EH (cell line): ENCODE data around the gene MOSMO.
"Not testable (repeated sequence)": the region's sequence is repeated elsewhere in the genome, so short reads cannot be mapped to it uniquely, and the experiment has no call there.

ENCODE experiments used
- DNase-seq: peaks from one replicate; pipeline ENCODE4 v3.0.0-alpha.2; 2015; ENCODE audit warnings: low read depth

Gene MOSMO

GRCh38 chr16:22093331-22093730, 85.4 kb downstream of the MOSMO start:
- no peak for DNase-seq

DNA sequence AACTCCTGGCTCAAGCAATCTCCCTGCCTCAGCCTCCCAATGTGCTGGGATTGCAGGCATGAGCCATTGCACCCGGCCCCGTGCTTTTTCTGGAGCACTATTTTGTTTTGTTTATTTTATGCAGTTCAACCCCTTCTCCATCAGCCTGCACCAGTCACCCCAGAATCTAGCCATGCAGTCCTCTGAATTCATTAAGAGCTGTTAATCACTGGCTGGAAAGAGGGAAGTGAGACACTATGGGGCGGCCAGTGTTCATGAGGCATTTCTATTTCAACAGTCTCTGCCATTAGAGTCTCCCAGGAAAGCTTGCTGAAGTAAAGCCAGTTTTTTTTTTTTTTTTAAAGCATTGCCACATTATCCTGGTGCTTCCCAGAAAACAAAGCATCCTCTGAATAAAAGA, 86.1 kb downstream of the MOSMO start:
- DNase-seq = no peak

DNA sequence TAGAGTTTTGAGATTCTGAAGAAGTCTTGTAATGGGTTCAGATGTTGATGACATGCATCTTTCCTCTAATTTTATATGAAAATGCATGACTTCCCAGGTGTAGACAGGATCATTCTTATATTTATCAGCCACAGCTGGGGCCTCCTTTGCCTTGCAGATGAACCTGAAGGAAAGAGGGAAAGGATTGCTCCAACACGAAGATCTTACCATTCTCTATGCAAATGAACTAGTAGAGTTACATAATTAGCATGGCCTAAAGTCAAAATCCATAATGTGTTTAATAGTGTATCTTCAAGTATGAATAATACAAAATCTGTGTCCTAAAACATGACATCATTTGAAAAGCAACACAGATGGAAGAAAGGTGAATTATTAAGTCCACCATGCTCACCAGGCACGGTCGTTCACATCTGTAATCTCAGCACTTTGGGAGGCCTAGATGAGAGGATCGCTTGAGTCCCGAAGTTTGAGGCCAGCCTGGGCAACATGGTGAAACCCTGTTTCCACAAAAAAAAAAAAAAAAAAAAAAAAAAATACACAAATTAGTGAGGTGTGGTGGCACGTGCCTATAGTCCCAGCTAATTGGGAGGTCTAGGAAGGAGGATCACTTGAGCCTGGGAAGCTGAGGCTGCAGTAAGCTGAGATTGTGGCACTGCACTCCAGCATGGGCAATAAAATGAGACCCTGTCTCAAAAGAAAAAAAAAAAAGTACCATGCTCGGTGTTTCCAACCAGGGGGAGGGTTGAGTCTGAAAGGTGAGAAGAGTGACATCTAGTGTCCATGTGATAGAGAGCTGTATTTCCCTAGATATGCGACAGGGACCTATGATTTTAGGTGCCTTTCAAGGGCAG, 90.7 kb downstream of the MOSMO start:
- peak; percentile 65 for DNase-seq

DNA sequence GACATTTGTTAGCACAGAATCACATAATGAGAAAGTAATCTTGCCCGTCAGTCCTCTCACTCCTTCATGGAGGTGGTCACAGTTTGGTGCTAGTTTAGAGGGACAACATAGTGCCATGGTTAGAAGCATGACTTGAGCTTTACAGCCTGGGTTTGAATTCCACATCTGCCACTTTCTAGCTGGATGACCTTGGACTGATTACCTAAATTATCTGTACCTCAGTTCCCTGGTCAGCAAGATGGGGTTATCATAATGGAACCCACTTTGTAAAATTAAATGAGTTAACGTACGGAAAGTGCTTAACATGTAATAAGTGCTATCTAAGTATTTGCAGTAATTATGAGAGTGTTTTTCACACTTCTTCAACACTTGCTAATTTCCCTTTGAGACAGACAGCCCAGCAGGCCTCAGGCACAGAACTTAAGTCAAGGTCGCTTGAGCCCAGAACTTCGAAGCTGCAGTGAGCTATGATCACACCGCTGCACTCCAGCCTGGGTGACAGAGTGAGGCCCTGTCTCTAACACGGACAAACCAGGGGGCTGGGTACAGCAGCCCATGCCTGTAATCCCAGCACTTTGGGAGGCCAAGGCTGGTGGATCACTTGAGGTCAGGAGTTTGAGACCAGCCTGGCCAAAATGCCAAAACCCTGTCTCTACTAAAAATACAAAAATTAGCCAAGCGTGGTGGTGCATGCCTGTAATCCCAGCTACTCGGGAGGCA, 91.5 kb downstream of the MOSMO start:
- no peak for DNase-seq

GRCh38 chr16:22103441-22103840, 95.5 kb downstream of the MOSMO start:
- no peak for DNase-seq

- no peak for DNase-seq
Measured at GRCh38 chr16:22109258-22109898, 101.5 kb downstream of the MOSMO start.

- DNase-seq = not testable (repeated sequence)
Measured at GRCh38 chr16:22111629-22112028, 103.7 kb downstream of the MOSMO start.

- no peak for DNase-seq
Measured at GRCh38 chr16:22116095-22116700, 108.3 kb downstream of the MOSMO start.

- DNase-seq = no peak
Measured at GRCh38 chr16:22117609-22118008, 109.7 kb downstream of the MOSMO start.

GRCh38 chr16:22120440-22120839, 112.5 kb downstream of the MOSMO start:
- DNase-seq = no peak

GRCh38 chr16:22122239-22122638, 114.3 kb downstream of the MOSMO start:
- DNase-seq = no peak

GRCh38 chr16:22123146-22123545, 115.2 kb downstream of the MOSMO start:
- DNase-seq = no peak

- no peak for DNase-seq
Measured at GRCh38 chr16:22123759-22124490, 116.0 kb downstream of the MOSMO start.

DNA sequence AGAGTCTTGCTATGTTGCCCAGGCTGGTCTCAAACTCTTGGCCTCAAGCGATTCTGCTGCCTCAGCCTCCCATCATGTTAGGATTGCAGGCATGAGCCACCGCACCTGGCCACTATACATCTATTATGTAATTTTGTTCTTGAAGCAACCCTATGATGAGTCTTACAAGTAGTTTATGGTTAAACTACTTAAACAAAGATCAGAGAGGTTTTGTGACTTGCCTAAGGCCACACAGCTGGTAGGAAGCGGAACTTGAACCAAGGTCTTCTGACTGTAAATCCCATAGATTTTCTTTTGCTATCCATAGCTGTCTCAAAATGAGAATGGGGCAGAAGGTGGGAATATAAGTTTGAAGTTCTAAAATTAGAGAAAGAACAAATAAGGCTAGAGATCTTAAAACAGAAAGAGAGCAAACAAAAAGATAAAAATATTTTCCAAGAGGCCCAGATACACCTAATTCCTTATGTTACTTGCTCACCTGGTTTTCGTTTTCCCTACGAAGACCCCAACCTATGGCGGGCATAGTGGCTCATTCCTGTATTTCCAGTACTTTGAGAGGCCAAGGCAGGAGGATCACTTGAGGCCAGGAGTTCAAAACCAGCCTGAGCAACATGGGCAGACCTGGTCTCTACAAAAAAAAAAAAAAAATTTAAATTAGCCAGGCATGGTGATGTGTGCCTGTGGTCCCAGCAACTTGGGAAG, 116.8 kb downstream of the MOSMO start:
- no peak for DNase-seq

- no peak for DNase-seq
Measured at GRCh38 chr16:22126037-22126558, 118.2 kb downstream of the MOSMO start.

- not testable (repeated sequence) for DNase-seq
Measured at GRCh38 chr16:22128537-22128936, 120.6 kb downstream of the MOSMO start.

- DNase-seq = no peak
Measured at GRCh38 chr16:22130528-22130927, 122.6 kb downstream of the MOSMO start.

GRCh38 chr16:22132801-22133200, 124.9 kb downstream of the MOSMO start:
- no peak for DNase-seq
